HFFc6 (cell line): ENCODE results near the gene ITFG1. TPM values are rescaled to one million over a fixed set of nuclear protein-coding genes. Genes with fewer than 3 reads are reported as not detected.

Experiments
- DNase-seq: peaks from one replicate; pipeline ENCODE4 v3.0.0-alpha.2; 2018
- H3K27ac Mint-ChIP-seq: 2 replicates; pipeline ENCODE4 v1.8.0; 2020; ENCODE audit warnings: mild to moderate bottlenecking, mixed read lengths
- H3K27me3 Mint-ChIP-seq: 2 replicates; pipeline ENCODE4 v1.8.0; 2021; ENCODE audit warnings: mild to moderate bottlenecking, moderate library complexity, mixed read lengths; ENCODE audit not compliant: insufficient read depth
- H3K36me3 Mint-ChIP-seq: 2 replicates; pipeline ENCODE4 v1.8.0; 2021; ENCODE audit warnings: low read depth, mixed read lengths
- H3K4me1 Mint-ChIP-seq: 2 replicates; pipeline ENCODE4 v1.8.0; 2020; ENCODE audit warnings: low read depth, mixed read lengths
- H3K4me3 Mint-ChIP-seq: 2 replicates; pipeline ENCODE4 v1.8.0; 2020; ENCODE audit warnings: mild to moderate bottlenecking, moderate library complexity, mixed read lengths
- H3K9me3 Mint-ChIP-seq: 2 replicates; pipeline ENCODE4 v1.8.0; 2020; ENCODE audit warnings: mild to moderate bottlenecking, mixed read lengths
- total RNA-seq, 6 experiments: library from RNA; stranded (reverse); fragmentation: NEBNext Ultra II Directional; extraction: Animal tissue kit (Norgen Biotek cat#: 25700); gene quantifications; 2 replicates in 1 of 6; 3 replicates in 5 of 6; pipeline ENCODE4 v1.2.3, GENCODE V29; 2021
- TF ChIP-seq, protein P1 (sequence below): fragments of 200-600 bp; sonication (generic); IDR thresholded peaks from 2 replicates; pipeline ENCODE4 v1.5.0; 2021; ENCODE audit warnings: antibody characterized with exemption, mild to moderate bottlenecking

Gene ITFG1
- total RNA-seq, 6 experiments from 2014 or later = 65.4 to 96.9 (median 79.4) TPM

DNA sequence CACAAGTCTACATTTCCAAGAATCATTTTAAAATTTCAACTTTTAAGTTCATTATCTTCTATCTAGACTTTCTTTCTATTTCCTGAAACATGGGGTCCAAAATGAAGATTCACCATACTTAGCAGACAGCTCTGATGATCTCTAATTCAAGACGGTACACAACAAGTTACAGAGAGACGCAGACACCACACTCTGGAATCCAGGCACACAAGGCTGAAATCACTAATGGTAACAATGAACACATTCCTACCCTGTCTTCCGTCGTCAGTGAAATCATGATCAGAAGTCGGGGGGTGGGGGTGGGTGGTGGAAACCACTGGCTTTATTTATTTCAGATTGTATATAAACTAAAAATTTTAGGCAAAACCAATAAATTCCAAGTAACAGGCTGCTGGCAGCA lies 78.5 kb downstream of the ITFG1 start:
- H3K27ac Mint-ChIP-seq = no peak overlapping the region
- peaks cover 4% of the 10 kb centered on the region; the same call in 1 of the 2 replicates for H3K4me1 Mint-ChIP-seq
- no peak overlapping the region for H3K4me3 Mint-ChIP-seq
- H3K36me3 Mint-ChIP-seq = no peaks in the 10 kb centered on the region
- H3K27me3 Mint-ChIP-seq = no peaks in the 10 kb centered on the region; the same call in 1 of the 2 replicates
- H3K9me3 Mint-ChIP-seq = no peaks in the 10 kb centered on the region
- DNase-seq = no peak
- TF ChIP-seq, protein P1, sequence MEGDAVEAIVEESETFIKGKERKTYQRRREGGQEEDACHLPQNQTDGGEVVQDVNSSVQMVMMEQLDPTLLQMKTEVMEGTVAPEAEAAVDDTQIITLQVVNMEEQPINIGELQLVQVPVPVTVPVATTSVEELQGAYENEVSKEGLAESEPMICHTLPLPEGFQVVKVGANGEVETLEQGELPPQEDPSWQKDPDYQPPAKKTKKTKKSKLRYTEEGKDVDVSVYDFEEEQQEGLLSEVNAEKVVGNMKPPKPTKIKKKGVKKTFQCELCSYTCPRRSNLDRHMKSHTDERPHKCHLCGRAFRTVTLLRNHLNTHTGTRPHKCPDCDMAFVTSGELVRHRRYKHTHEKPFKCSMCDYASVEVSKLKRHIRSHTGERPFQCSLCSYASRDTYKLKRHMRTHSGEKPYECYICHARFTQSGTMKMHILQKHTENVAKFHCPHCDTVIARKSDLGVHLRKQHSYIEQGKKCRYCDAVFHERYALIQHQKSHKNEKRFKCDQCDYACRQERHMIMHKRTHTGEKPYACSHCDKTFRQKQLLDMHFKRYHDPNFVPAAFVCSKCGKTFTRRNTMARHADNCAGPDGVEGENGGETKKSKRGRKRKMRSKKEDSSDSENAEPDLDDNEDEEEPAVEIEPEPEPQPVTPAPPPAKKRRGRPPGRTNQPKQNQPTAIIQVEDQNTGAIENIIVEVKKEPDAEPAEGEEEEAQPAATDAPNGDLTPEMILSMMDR = no peak

DNA sequence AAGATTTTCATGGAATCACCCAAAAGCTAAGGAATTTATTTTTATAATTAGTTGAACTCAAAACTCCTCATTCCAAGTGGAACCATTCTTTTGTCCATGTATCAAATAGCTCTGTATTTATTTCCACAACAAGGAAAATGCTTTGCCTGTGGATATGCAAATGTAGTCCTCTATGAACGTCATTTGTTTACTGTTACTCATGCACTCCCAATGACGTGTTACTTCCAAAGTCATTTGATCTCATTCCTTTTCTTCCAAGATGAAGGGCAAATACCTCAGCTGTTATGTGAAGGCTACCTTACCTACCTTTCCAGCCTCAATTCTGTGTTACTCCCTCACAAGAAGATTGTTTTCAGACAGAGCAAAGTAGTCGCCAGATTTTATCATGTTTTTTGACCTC lies 83.7 kb downstream of the ITFG1 start:
- H3K36me3 Mint-ChIP-seq = peaks cover 16% of the 10 kb centered on the region
- TF ChIP-seq, protein P1 = no peak
- peaks cover 13% of the 10 kb centered on the region; the same call in 1 of the 2 replicates for H3K4me1 Mint-ChIP-seq
- H3K9me3 Mint-ChIP-seq = no peaks in the 10 kb centered on the region
- no peak overlapping the region for H3K4me3 Mint-ChIP-seq
- DNase-seq = no peak
- H3K27me3 Mint-ChIP-seq = no peaks in the 10 kb centered on the region; the same call in 1 of the 2 replicates
- no peak overlapping the region for H3K27ac Mint-ChIP-seq

DNA sequence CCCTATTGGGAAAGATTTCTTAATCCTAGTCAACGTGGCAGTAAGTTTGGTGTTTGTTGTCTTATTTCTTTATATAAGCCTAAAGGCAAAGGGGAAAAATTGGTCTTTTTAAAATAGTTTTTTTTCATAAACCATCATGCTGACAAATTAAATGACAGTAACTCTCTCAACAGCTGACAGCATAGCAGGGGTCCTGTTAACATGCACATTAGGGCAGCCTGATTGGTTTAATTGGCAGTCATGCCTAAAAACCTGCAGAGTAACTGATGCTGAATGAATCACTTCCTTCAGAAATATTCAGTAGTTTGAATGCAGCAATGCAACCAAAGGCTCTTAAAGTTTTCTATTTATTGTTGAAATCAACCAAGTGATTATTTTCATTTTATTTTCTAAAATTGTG lies 85.4 kb downstream of the ITFG1 start:
- Mint-ChIP-seq H3K9me3 (no peaks in the 10 kb centered on the region), H3K4me3 (no peak overlapping the region), H3K36me3 (peaks cover 24% of the 10 kb centered on the region), H3K27me3 (no peaks in the 10 kb centered on the region; the same call in 1 of the 2 replicates), H3K27ac (no peak overlapping the region), H3K4me1 (peaks cover 13% of the 10 kb centered on the region; the same call in 1 of the 2 replicates)
- TF ChIP-seq, protein P1 = no peak
- DNase-seq = no peak

DNA sequence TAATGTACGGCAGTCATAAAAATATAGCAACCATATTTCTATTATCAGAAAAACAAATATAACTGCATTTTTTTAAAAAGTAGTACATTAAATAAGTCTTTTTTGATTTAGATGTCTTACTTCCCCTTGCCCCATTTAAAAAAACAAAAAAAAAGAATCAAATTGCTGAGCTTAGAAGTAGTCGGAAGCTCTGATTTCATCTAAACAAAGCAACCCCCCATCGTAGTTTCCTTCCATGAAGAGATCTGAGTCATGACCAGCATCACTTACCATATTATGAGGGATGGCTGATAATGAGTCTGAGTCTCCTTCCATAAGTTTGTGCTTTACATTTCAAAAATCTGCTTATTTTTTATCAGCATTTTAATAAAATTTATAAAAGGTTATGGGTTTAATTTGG lies 86.2 kb downstream of the ITFG1 start:
- H3K4me1 Mint-ChIP-seq = peaks cover 13% of the 10 kb centered on the region; the same call in 1 of the 2 replicates
- H3K36me3 Mint-ChIP-seq = peaks cover 28% of the 10 kb centered on the region
- H3K27me3 Mint-ChIP-seq = no peaks in the 10 kb centered on the region; the same call in 1 of the 2 replicates
- H3K27ac Mint-ChIP-seq = 0 out of 2 replicates have a peak overlapping the region, but pooled peaks have one; percentile 11
- TF ChIP-seq, protein P1 = no peak
- H3K4me3 Mint-ChIP-seq = no peak overlapping the region
- no peaks in the 10 kb centered on the region for H3K9me3 Mint-ChIP-seq
- no peak for DNase-seq

DNA sequence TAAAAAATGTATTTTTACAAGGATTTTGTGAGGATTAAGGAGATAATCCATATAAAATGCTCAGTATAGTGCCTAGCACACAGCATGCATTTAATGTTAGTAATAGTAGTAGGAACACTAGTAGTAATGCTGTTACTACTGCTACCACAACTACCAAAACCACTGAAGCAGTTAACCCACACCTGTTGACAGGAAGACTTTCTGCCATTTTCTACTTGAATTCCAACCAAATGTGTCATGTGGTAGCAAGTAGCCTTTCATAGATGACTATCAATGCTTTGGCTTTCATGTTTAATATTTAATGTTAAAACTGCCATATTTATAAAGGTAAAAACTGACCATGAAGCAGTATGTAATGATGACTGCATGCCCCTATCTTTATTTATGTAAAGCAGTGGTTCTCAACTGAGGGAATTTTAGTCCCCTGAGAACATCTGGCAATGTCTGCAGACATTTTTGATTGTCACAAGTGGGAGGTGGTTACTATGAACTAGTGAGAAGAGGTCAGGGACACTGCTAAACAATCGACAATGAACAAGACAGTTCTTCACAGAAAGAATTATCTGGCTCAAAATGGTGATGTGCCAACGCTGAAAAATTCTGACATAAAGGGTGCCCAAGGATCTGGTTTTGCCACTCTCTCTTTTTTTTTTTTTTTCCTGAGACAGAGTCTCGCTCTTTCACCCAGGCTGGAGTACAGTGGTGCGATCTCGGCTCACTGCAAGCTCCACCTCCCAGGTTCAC lies 89.4 kb downstream of the ITFG1 start:
- Mint-ChIP-seq H3K27me3 (no peaks in the 10 kb centered on the region; the same call in 1 of the 2 replicates), H3K4me1 (peaks cover 6% of the 10 kb centered on the region; the same call in 1 of the 2 replicates), H3K36me3 (peaks cover 28% of the 10 kb centered on the region), H3K27ac (no peak overlapping the region), H3K4me3 (no peak overlapping the region), H3K9me3 (no peaks in the 10 kb centered on the region)
- no peak for DNase-seq
- TF ChIP-seq, protein P1 = no peak
